Measurements from ENCODE around the gene GMPR.
"Not testable (repeated sequence)": the region's sequence is repeated elsewhere in the genome, so short reads cannot be mapped to it uniquely, and the experiment has no call there.

Gene GMPR

DNA sequence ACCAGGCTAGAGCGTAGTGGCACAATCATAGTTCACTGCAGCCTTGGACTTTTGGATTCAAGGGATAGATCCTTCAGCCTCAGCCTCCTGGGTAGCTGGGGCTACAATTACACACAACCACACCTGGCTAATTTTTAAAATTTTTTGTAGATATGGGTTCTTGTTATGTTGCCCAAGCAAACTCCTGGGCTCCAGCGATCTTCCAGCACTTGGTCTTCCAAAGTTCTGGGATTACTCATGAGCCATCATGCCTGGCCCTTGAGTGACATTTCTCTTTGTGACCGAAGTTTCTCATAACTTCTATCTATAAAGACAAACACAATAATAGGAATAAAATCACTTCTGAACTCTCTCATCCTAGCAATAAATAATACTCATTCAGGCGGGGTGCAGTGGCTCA, 26.1 kb upstream of the GMPR start:
- peaks cover 30 to 39% of the 10 kb centered on the region in 2 donors for H3K27me3 Mint-ChIP-seq

GRCh38 chr6:16216501-16217155, 21.8 kb upstream of the GMPR start:
- H3K36me3 Mint-ChIP-seq = no peaks in the 10 kb centered on the region
- H3K27ac Mint-ChIP-seq = no peak overlapping the region
- peaks cover 8 to 18% of the 10 kb centered on the region in 2 donors for H3K4me1 Mint-ChIP-seq
- peaks cover 29 to 35% of the 10 kb centered on the region in 2 donors for H3K27me3 Mint-ChIP-seq
- peak overlapping the region in 1 of 2 donors; percentile 25 for H3K4me3 Mint-ChIP-seq
- ATAC-seq (replicated peaks) (no peak), DNase-seq (no peak)
- no peaks in the 10 kb centered on the region for H3K9me3 Mint-ChIP-seq

More for the DNA sequence above, 26.1 kb upstream of the GMPR start:
- DNase-seq = no peak
- Mint-ChIP-seq H3K4me3 (no peak overlapping the region), H3K4me1 (peaks cover 8 to 18% of the 10 kb centered on the region in 2 donors), H3K27ac (no peak overlapping the region), H3K36me3 (no peaks in the 10 kb centered on the region), H3K9me3 (no peaks in the 10 kb centered on the region)
- no peak for ATAC-seq (replicated peaks)

DNA sequence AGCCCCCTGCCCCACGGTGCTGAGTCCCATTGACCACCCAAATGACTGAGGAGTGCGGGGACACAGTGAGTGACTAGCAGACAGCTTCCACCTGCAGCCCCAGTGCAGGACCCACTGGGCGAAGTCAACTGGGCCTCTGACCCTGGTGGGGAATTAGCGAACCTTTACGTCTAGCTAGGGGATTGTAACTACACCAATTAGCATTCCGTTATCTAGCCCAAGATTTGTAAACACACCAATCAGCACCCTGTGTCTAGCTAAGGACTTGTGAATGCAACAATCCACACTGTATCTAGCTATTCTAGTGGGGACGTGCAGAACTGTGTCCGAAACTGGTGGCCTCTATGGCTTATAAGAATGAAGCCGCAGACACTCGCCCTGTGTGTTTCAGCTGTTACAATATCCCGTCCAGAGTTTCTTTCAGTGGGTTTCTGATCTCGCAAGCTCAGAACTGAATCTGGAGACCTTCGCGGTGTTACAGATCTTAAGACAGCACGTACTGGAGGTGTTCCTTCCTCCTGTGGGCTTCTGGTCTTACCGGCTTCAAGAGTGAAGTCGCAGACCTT, 21.1 kb upstream of the GMPR start:
- H3K9me3 Mint-ChIP-seq = no peaks in the 10 kb centered on the region
- H3K4me1 Mint-ChIP-seq = peaks cover 8 to 18% of the 10 kb centered on the region in 2 donors
- ATAC-seq (replicated peaks) (no peak), DNase-seq (no peak)
- H3K4me3 Mint-ChIP-seq = peak overlapping the region in 1 of 2 donors; percentile 25
- peaks cover 29 to 30% of the 10 kb centered on the region in 2 donors for H3K27me3 Mint-ChIP-seq
- no peaks in the 10 kb centered on the region for H3K36me3 Mint-ChIP-seq
- H3K27ac Mint-ChIP-seq = no peak overlapping the region

GRCh38 chr6:16222826-16223225, 15.6 kb upstream of the GMPR start:
- peak in 1 of 2 donors; percentile 45 for ATAC-seq (replicated peaks)
- no peak for DNase-seq
- Mint-ChIP-seq H3K4me3 (no peak overlapping the region), H3K36me3 (no peaks in the 10 kb centered on the region), H3K4me1 (peaks cover 2 to 7% of the 10 kb centered on the region in 2 donors), H3K27ac (no peak overlapping the region), H3K9me3 (no peaks in the 10 kb centered on the region), H3K27me3 (peaks cover 0 to 18% of the 10 kb centered on the region in 2 donors)

DNA sequence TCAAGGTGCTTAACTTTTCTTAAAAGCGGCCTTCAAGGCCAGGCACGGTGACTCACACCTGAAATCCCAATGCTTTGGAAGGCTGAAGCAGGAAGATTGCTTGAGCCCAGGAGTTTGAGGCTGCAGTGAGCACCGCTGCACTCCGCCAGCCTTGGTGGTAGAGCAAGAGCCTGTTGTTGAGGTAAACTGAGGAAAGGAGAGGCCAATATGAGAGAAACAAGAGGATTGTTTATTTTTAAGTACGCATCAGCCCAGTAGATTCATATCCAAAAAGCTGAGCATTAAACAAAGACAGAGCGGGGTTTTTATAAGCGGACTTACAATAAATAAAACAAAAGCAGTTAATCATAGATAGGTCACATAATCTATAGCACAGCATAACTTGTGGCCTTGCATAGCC, 15.0 kb upstream of the GMPR start:
- Mint-ChIP-seq H3K36me3 (no peaks in the 10 kb centered on the region), H3K4me3 (no peak overlapping the region), H3K9me3 (no peaks in the 10 kb centered on the region), H3K27me3 (peaks cover 0 to 18% of the 10 kb centered on the region in 2 donors), H3K27ac (no peak overlapping the region), H3K4me1 (peaks cover 2 to 7% of the 10 kb centered on the region in 2 donors)
- DNase-seq (no peak), ATAC-seq (replicated peaks) (no peak)

DNA sequence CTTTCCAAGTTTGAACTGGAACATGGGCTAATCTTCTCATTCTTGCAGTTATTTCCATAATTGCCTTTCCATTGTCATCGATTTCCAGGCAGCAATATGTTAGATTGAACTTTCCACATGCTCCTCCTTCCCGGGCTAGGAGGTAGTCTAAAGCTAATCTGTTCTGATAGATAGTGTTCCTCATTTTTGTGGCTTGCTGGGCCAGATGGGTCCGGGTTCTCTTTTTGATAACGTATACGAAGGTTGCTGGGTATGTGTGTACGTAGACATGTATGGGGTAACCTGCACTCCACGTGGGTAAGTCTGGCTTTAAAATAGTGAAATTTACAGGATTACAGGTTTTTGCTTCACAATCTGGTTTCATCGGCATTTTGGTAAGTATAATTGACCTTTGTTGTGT, 14.0 kb upstream of the GMPR start:
- DNase-seq = no peak
- Mint-ChIP-seq H3K27ac (no peak overlapping the region), H3K9me3 (no peaks in the 10 kb centered on the region), H3K36me3 (no peaks in the 10 kb centered on the region), H3K27me3 (peaks cover 0 to 8% of the 10 kb centered on the region in 2 donors), H3K4me1 (peaks cover 2 to 7% of the 10 kb centered on the region in 2 donors), H3K4me3 (no peak overlapping the region)
- peak; percentile 83 to 88 for ATAC-seq (replicated peaks)

GRCh38 chr6:16225062-16225731, 13.2 kb upstream of the GMPR start:
- not testable (repeated sequence) for H3K4me1 Mint-ChIP-seq; ATAC-seq (replicated peaks); H3K36me3 Mint-ChIP-seq

GRCh38 chr6:16226117-16227047, 12.0 kb upstream of the GMPR start:
- H3K9me3 Mint-ChIP-seq; H3K4me1 Mint-ChIP-seq; H3K27me3 Mint-ChIP-seq; H3K4me3 Mint-ChIP-seq; DNase-seq; ATAC-seq (replicated peaks); H3K36me3 Mint-ChIP-seq; H3K27ac Mint-ChIP-seq: not testable (repeated sequence)

More at GRCh38 chr6:16225062-16225731, 13.2 kb upstream of the GMPR start:
- not testable (repeated sequence) for H3K9me3 Mint-ChIP-seq, H3K4me3 Mint-ChIP-seq, DNase-seq, H3K27ac Mint-ChIP-seq, H3K27me3 Mint-ChIP-seq

DNA sequence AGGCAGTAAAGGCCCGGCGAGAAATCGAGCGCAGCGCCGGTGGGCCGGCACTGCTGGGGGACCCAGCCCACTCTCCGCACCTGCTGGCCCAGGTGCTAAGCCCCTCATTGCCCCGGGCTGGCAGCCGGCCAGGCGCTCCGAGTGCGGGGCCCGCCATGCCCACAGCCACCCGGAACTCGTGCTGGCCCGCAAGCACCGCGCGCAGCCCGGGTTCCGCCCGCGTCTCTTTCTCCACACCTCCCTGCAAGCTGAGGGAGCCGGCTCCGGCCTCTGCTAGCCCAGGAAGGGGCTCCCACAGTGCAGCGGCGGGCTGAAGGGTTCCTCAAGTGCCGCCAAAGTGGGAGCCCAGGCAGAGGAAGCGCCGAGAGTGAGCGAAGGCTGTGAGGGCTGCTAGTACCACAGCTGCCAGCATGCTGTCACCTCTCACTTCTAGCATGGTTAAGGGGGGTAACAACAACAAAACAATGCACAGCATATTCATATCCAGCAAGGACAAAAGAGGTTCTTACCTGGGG, 11.3 kb upstream of the GMPR start:
- H3K4me1 Mint-ChIP-seq = peaks cover 2 to 7% of the 10 kb centered on the region in 2 donors
- ATAC-seq (replicated peaks) (no peak), DNase-seq (no peak)
- no peaks in the 10 kb centered on the region for H3K9me3 Mint-ChIP-seq
- H3K27me3 Mint-ChIP-seq = peaks cover 0 to 12% of the 10 kb centered on the region in 2 donors
- no peak overlapping the region for H3K27ac Mint-ChIP-seq
- no peak overlapping the region for H3K4me3 Mint-ChIP-seq
- H3K36me3 Mint-ChIP-seq = no peaks in the 10 kb centered on the region

DNA sequence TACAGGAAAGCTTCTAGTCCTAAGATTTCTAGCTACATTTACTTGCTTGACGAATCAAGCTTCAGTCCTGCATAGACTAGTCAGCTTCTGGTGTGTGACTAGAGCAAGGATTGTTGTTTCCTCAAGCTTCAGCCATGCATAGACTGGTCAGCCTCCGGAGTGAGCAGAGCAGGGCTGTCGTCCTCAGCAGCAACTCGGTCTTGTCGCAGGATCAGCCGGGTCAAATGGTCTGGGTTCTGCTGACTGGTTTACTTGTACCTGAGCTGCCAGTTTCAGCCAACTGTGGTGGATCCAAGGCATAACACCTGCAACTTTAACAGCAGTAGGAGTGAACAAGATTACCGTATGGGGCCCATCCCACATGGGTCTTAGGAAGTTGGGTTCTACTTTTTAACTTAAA, 10.8 kb upstream of the GMPR start:
- H3K36me3 Mint-ChIP-seq = no peaks in the 10 kb centered on the region
- no peak for ATAC-seq (replicated peaks)
- H3K9me3 Mint-ChIP-seq = no peaks in the 10 kb centered on the region
- DNase-seq = no peak
- peaks cover 2 to 7% of the 10 kb centered on the region in 2 donors for H3K4me1 Mint-ChIP-seq
- H3K4me3 Mint-ChIP-seq = no peak overlapping the region
- H3K27me3 Mint-ChIP-seq = peaks cover 0 to 14% of the 10 kb centered on the region in 2 donors
- no peak overlapping the region for H3K27ac Mint-ChIP-seq

DNA sequence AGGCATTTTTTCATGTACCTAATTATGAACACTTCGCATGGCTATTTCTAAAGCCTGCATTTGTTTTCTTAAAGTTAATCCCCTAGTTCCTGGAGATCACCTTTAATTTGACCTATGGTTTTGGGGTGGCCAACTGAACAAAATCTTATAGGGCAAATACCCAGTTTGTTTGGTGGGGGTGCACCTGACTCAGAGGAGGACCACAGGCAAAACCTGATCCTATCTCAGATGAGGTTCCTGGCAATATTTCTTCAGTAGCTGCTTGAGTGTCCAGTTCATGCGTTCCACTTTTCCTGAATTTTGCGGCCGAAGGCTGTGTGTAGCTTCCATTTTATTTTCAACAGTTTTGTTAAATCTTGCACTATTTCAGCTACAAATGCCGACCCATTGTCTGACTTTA, 10.3 kb upstream of the GMPR start:
- Mint-ChIP-seq H3K9me3 (no peaks in the 10 kb centered on the region), H3K27me3 (peaks cover 0 to 11% of the 10 kb centered on the region in 2 donors), H3K36me3 (no peaks in the 10 kb centered on the region), H3K27ac (no peak overlapping the region), H3K4me3 (no peak overlapping the region), H3K4me1 (peaks cover under 1 to 7% of the 10 kb centered on the region in 2 donors)
- DNase-seq = no peak
- no peak for ATAC-seq (replicated peaks)

GRCh38 chr6:16228709-16229665, 9.4 kb upstream of the GMPR start:
- no peaks in the 10 kb centered on the region for H3K9me3 Mint-ChIP-seq
- no peaks in the 10 kb centered on the region for H3K36me3 Mint-ChIP-seq
- peaks cover 3 to 13% of the 10 kb centered on the region in 2 donors for H3K27me3 Mint-ChIP-seq
- DNase-seq (no peak), ATAC-seq (replicated peaks) (no peak)
- no peak overlapping the region for H3K27ac Mint-ChIP-seq
- no peak overlapping the region for H3K4me3 Mint-ChIP-seq
- peaks cover 0 to 7% of the 10 kb centered on the region in 2 donors for H3K4me1 Mint-ChIP-seq

- no peak overlapping the region for H3K27ac Mint-ChIP-seq
- DNase-seq (no peak), ATAC-seq (replicated peaks) (no peak)
- H3K4me3 Mint-ChIP-seq = no peak overlapping the region
- H3K36me3 Mint-ChIP-seq = no peaks in the 10 kb centered on the region
- H3K27me3 Mint-ChIP-seq = peaks cover 10 to 20% of the 10 kb centered on the region in 2 donors
- peaks cover 0 to under 1% of the 10 kb centered on the region in 2 donors for H3K4me1 Mint-ChIP-seq
- H3K9me3 Mint-ChIP-seq = no peaks in the 10 kb centered on the region
Measured at GRCh38 chr6:16229700-16230099, 8.7 kb upstream of the GMPR start.
